SK-N-SH (cell line): ENCODE data around the gene MAGI2. TPM values are rescaled to one million over a fixed set of nuclear protein-coding genes. Genes with fewer than 3 reads are reported as not detected.

Experiments
- CTCF ChIA-PET: fragments of 300-600, 350-600 bp; formaldehyde crosslinking; extraction: SDS; loops from one replicate; lab custom pipeline; 2021; lab: Yijun Ruan, JAX
- POLR2A ChIA-PET: fragments of 350-600 bp; sonication (Branson Sonifier 250); formaldehyde crosslinking; extraction: SDS; loops from one replicate; lab custom pipeline; 2020; ENCODE audit warnings: antibody characterized with exemption, inconsistent platforms; lab: Yijun Ruan, JAX
- DNase-seq: peaks from one replicate; pipeline ENCODE4 v3.0.0; 2012
- H2AFZ ChIP-seq: fragments of 200-600 bp; sonication (generic); 2 replicates; pipeline ENCODE4 v1.8.1; 2016; ENCODE audit warnings: antibody characterized with exemption, mild to moderate bottlenecking, low read depth
- H3F3A ChIP-seq: fragments of 200-600 bp; sonication (generic); replicated peaks from 2 replicates; pipeline ENCODE3; 2016; ENCODE audit warnings: antibody characterized with exemption, mild to moderate bottlenecking; ENCODE audit not compliant: insufficient read depth
- H3K27ac ChIP-seq, 2 experiments: fragments of 200-500 bp in 1 of 2; fragments of 200-600 bp in 1 of 2; sonication (Bioruptor generic) in 1 of 2; sonication (generic), shearing (Covaris generic) in 1 of 2; 2 replicates each; pipeline versions ENCODE4 v1.5.1 to v1.6.1; 2014 to 2016; ENCODE audit warnings: low read depth in 2 of 2, inconsistent platforms in 1 of 2, low read length in 1 of 2, mild to moderate bottlenecking in 1 of 2, mixed read lengths in 1 of 2
- H3K27me3 ChIP-seq: fragments of 200-600 bp; sonication (generic), shearing (Covaris generic); 2 replicates; pipeline ENCODE4 v1.6.1; 2016; ENCODE audit warnings: mixed run types; ENCODE audit not compliant: insufficient read depth
- H3K36me3 ChIP-seq, 2 experiments: fragments of 200-500 bp in 1 of 2; fragments of 200-600 bp in 1 of 2; sonication (Bioruptor generic) in 1 of 2; sonication (generic) in 1 of 2; replicated peaks in 1 of 2; 2 replicates each; pipeline versions ENCODE3 to v1.5.1; 2014 to 2016; ENCODE audit warnings: low read length in 1 of 2, mild to moderate bottlenecking in 1 of 2; ENCODE audit not compliant: insufficient read depth in 2 of 2, control insufficient read depth in 1 of 2
- H3K4me1 ChIP-seq, 2 experiments: fragments of 200-500 bp in 1 of 2; fragments of 200-600 bp in 1 of 2; sonication (Bioruptor generic) in 1 of 2; sonication (generic), shearing (Covaris generic) in 1 of 2; 2 replicates each; pipeline versions ENCODE4 v1.5.1 to v1.6.1; 2014 to 2016; ENCODE audit warnings: low read depth in 1 of 2, low read length in 1 of 2, mixed run types in 1 of 2; ENCODE audit not compliant: insufficient read depth in 2 of 2, control insufficient read depth in 1 of 2
- H3K4me2 ChIP-seq: fragments of 200-600 bp; sonication (generic), shearing (Covaris generic); 2 replicates; pipeline ENCODE4 v1.6.1; 2017; ENCODE audit warnings: mixed run types
- H3K4me3 ChIP-seq, 2 experiments: fragments of 200-500 bp in 1 of 2; fragments of 200-600 bp in 1 of 2; sonication (Bioruptor generic) in 1 of 2; sonication (generic), shearing (Covaris generic) in 1 of 2; 2 replicates each; pipeline versions ENCODE4 v1.5.1 to v1.8.1; 2014 to 2016; ENCODE audit warnings: low read depth in 2 of 2, inconsistent platforms in 1 of 2, low read length in 1 of 2, mild to moderate bottlenecking in 1 of 2, mixed read lengths in 1 of 2, moderate library complexity in 1 of 2
- H3K79me2 ChIP-seq: fragments of 200-600 bp; sonication (generic); 2 replicates; pipeline ENCODE4 v1.8.1; 2017; ENCODE audit warnings: mild to moderate bottlenecking; ENCODE audit not compliant: insufficient read depth
- H3K9ac ChIP-seq: fragments of 200-600 bp; sonication (generic); 2 replicates; pipeline ENCODE4 v1.6.1; 2017; ENCODE audit warnings: mixed run types
- H3K9me2 ChIP-seq: fragments of 200-600 bp; sonication (generic); 2 replicates; pipeline ENCODE4 v1.6.1; 2017; ENCODE audit warnings: mixed run types
- H3K9me3 ChIP-seq: fragments of 200-600 bp; sonication (generic); 2 replicates; pipeline ENCODE4 v1.6.1; 2017; ENCODE audit warnings: mixed run types, mild to moderate bottlenecking, moderate library complexity
- H4K20me1 ChIP-seq: fragments of 200-600 bp; sonication (generic); 2 replicates; pipeline ENCODE4 v1.6.1; 2017; ENCODE audit warnings: mild to moderate bottlenecking, mixed run types; ENCODE audit not compliant: insufficient read depth
- CHD2 ChIP-seq: fragments of 150-350 bp; IDR thresholded peaks from 2 replicates; pipeline ENCODE4 v1.6.1; 2018; ENCODE audit warnings: low read length; ENCODE audit not compliant: partially characterized antibody
- ELF1 ChIP-seq: IDR thresholded peaks from 2 replicates; pipeline ENCODE4 v1.4.0; 2012
- EZH2phosphoT487 ChIP-seq: fragments of 200-600 bp; sonication (generic); IDR thresholded peaks from 2 replicates; pipeline ENCODE4 v1.6.1; 2017; ENCODE audit warnings: low read depth, mixed run types, mild to moderate bottlenecking, antibody characterized with exemption, moderate library complexity, borderline replicate concordance
- JUND ChIP-seq: IDR thresholded peaks from 2 replicates; pipeline ENCODE4 v1.4.0; 2012
- MEF2A ChIP-seq: IDR thresholded peaks from 2 replicates; pipeline ENCODE4 v1.4.0; 2012; ENCODE audit warnings: low read depth, borderline replicate concordance
- NRF1 ChIP-seq: IDR thresholded peaks from 2 replicates; pipeline ENCODE4 v1.6.1; 2012; ENCODE audit warnings: low read depth, mild to moderate bottlenecking, low read length
- RAD21 ChIP-seq: IDR thresholded peaks from 2 replicates; pipeline ENCODE4 v1.6.1; 2012; ENCODE audit warnings: mild to moderate bottlenecking, low read length
- RCOR1 ChIP-seq: fragments of 150-350 bp; IDR thresholded peaks from 2 replicates; pipeline ENCODE4 v1.6.1; 2017; ENCODE audit warnings: antibody characterized with exemption, low read length
- RXRA ChIP-seq: IDR thresholded peaks from 2 replicates; pipeline ENCODE4 v1.4.0; 2012; ENCODE audit warnings: low read depth, mild to moderate bottlenecking, borderline replicate concordance
- SMC3 ChIP-seq: IDR thresholded peaks from 2 replicates; pipeline ENCODE4 v1.6.1; 2012; ENCODE audit warnings: low read depth, low read length, improper control_type of control experiment
- TCF12 ChIP-seq: IDR thresholded peaks from 2 replicates; pipeline ENCODE4 v1.4.0; 2012
- TEAD4 ChIP-seq: IDR thresholded peaks from 2 replicates; pipeline ENCODE4 v1.4.0; 2012; ENCODE audit warnings: mild to moderate bottlenecking, borderline replicate concordance; ENCODE audit not compliant: insufficient read depth
- WGBS: methylation state at CpG from one replicate; pipeline ENCODE4 v1.1.6; 2017; ENCODE audit warnings: low lambda C conversion rate; 5-methylcytosine and 5-hydroxymethylcytosine counted together
- polyA plus RNA-seq, 3 experiments: library from polyadenylated mRNA; depleted of rRNA; stranded (reverse); fragments of >200 nt; gene quantifications; 2 replicates each; pipeline ENCODE4 v1.2.3, GENCODE V29; 2012
- TF ChIP-seq, protein P1 (sequence below): IDR thresholded peaks from 2 replicates; pipeline ENCODE4 v1.4.0; 2012; ENCODE audit warnings: low read depth, borderline replicate concordance
- TF ChIP-seq, protein P2 (sequence below): IDR thresholded peaks from 2 replicates; pipeline ENCODE4 v1.4.0; 2012; ENCODE audit warnings: low read depth

Gene MAGI2
- polyA plus RNA-seq, 1 of the 3 experiments (the other 2 are of a cell fraction): 1.1 TPM

DNA sequence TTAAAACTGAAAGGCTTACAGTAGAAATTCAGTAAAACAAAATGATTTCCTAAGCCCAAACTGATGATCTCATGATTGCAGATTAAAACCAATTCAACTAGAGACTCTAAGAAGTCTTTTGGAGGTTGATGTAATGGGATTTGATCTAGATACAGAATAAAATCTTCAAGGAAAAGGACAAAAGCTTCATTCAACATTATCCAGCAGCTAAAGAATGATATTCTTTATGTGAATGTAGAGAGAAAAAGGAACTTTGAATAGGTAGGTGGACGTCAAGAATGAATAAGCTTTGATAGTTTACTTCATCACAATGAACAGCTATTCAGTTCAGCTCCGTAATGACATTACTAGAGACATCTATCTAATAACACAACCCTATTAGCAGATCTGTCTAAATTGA lies 910.5 kb downstream of the MAGI2 start:
- H3K9me2 ChIP-seq: no peaks in the 10 kb centered on the region
- no peak overlapping the region for H3K27ac ChIP-seq
- no peak overlapping the region for H3K9ac ChIP-seq
- no peaks in the 10 kb centered on the region for H3F3A ChIP-seq
- no peak overlapping the region for H3K4me2 ChIP-seq
- no peaks in the 10 kb centered on the region for H3K79me2 ChIP-seq
- CTCF ChIA-PET: interaction anchor here (0.6 to 1.0 kb wide), 2 partner anchors 12 to 32 kb away, joined by 3 read pairs; no protein-coding TSS in a partner anchor
- no peaks in the 10 kb centered on the region for H3K27me3 ChIP-seq
- TF ChIP-seq RAD21: no peak
- no peak for TF ChIP-seq TEAD4
- no peak for TF ChIP-seq RXRA
- no peak for TF ChIP-seq EZH2phosphoT487
- no peak overlapping the region for H2AFZ ChIP-seq
- H4K20me1 ChIP-seq: no peaks in the 10 kb centered on the region
- DNase-seq: no peak
- H3K4me3 ChIP-seq: no peak overlapping the region
- peaks cover 0 to 3% of the 10 kb centered on the region in 2 experiments; a peak in 1 of 4 replicates for H3K4me1 ChIP-seq
- 69% methylated on average over 2 of the region's 2 CpGs for WGBS
- no peaks in the 10 kb centered on the region for H3K36me3 ChIP-seq
- peaks cover 2% of the 10 kb centered on the region; the same call in 1 of the 2 replicates for H3K9me3 ChIP-seq
- POLR2A ChIA-PET: no interaction called here

DNA sequence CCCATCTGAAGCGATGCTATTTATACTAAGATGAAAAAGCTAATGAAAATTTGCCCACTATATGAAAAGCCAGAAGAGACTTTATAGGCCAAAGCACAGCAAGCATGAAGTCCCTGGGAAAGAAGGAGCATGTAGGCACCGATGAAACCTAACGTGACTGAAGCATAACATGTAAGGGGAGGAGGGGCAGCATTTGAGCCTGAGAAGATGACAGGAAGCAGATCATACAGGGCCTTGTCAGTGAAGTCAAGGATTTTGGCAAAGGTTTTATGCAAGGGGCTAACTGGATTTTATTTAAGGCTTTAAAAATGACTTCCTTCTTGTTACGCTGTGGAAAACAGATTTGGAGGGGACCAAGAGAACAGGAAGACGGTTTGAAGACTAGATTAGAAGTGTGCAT lies 910.9 kb downstream of the MAGI2 start:
- no peak for TF ChIP-seq NRF1
- no peak overlapping the region for H3K27ac ChIP-seq
- no peak overlapping the region for H2AFZ ChIP-seq
- H3K9ac ChIP-seq: no peak overlapping the region
- ChIA-PET CTCF (interaction anchor here (0.6 to 1.4 kb wide), 4 partner anchors 11 to 383 kb away, joined by 3 read pairs; no protein-coding TSS in a partner anchor), POLR2A (no interaction called here)
- peaks cover 0 to 3% of the 10 kb centered on the region in 2 experiments; a peak in 1 of 4 replicates for H3K4me1 ChIP-seq
- H3K79me2 ChIP-seq: no peaks in the 10 kb centered on the region
- H4K20me1 ChIP-seq: no peaks in the 10 kb centered on the region
- no peaks in the 10 kb centered on the region for H3K27me3 ChIP-seq
- no peak overlapping the region for H3K4me2 ChIP-seq
- H3K36me3 ChIP-seq: no peaks in the 10 kb centered on the region
- H3F3A ChIP-seq: no peaks in the 10 kb centered on the region
- no peak for DNase-seq
- 74% methylated on average over 5 of the region's 5 CpGs for WGBS
- H3K9me2 ChIP-seq: no peaks in the 10 kb centered on the region
- peaks cover 3% of the 10 kb centered on the region; the same call in 1 of the 2 replicates for H3K9me3 ChIP-seq
- no peak overlapping the region for H3K4me3 ChIP-seq

DNA sequence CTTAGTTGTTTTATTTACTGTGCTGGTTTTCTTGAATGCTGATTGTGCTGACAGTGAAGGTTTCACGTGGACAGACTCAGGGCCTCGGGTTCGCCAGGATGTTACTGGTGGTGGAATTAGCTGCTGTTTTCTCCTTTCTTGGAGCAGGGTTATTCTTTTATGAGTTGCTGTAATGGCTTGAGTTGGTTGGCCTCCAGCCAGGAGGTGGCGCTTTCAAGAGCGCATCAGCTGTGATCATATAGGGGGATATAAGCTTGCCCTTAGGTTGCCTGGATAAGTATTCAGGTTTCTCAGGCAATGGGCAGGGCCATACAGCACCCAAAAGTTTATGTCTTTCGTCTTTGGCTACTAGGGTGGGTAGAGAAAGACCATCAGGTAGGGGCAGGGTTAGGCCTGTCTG lies 913.6 kb downstream of the MAGI2 start:
- Histone ChIP-seq H3K4me3 (no peak overlapping the region), H3K4me2 (no peak overlapping the region), H4K20me1 (no peaks in the 10 kb centered on the region), H3K79me2 (no peaks in the 10 kb centered on the region), H3K4me1 (peaks cover 0 to 3% of the 10 kb centered on the region in 2 experiments; a peak in 1 of 4 replicates), H3K27me3 (no peaks in the 10 kb centered on the region), H2AFZ (no peak overlapping the region), H3F3A (no peaks in the 10 kb centered on the region), H3K27ac (no peak overlapping the region), H3K36me3 (no peaks in the 10 kb centered on the region), H3K9me2 (no peaks in the 10 kb centered on the region), H3K9ac (no peak overlapping the region), H3K9me3 (peaks cover 3% of the 10 kb centered on the region; the same call in 1 of the 2 replicates)
- TF ChIP-seq RCOR1: no peak
- TF ChIP-seq JUND: no peak
- no peak for TF ChIP-seq TCF12
- TF ChIP-seq, protein P1, sequence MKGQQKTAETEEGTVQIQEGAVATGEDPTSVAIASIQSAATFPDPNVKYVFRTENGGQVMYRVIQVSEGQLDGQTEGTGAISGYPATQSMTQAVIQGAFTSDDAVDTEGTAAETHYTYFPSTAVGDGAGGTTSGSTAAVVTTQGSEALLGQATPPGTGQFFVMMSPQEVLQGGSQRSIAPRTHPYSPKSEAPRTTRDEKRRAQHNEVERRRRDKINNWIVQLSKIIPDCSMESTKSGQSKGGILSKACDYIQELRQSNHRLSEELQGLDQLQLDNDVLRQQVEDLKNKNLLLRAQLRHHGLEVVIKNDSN: no peak
- TF ChIP-seq, protein P2, sequence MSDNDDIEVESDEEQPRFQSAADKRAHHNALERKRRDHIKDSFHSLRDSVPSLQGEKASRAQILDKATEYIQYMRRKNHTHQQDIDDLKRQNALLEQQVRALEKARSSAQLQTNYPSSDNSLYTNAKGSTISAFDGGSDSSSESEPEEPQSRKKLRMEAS: no peak
- TF ChIP-seq MEF2A: no peak
- no peak for TF ChIP-seq NRF1
- TF ChIP-seq ELF1: no peak
- TF ChIP-seq SMC3: no peak
- TF ChIP-seq CHD2: no peak
- ChIA-PET POLR2A (no interaction called here), CTCF (no interaction called here)
- WGBS: 76% methylated on average over 6 of the region's 6 CpGs
- DNase-seq: no peak
